Stimulated activated CD4-positive, alpha-beta T cell treated with anti-CD3 and anti-CD28 coated beads, Interleukin-1b, Interleukin-23, amount 100 ng/mL, for 1 hour (primary cell): ENCODE data around the gene FAT2.
"Not testable (repeated sequence)": the region's sequence is repeated elsewhere in the genome, so short reads cannot be mapped to it uniquely, and the experiment has no call there.

ENCODE experiments used
- DNase-seq, 2 donors: peaks; one replicate each; pipeline ENCODE4 v3.0.0-alpha.2; 2020; ENCODE audit warnings: low read depth in 2 of 2

Gene FAT2

GRCh38 chr5:151611127-151611775 is 20.1 kb upstream of the FAT2 start:
- DNase-seq = no peak

GRCh38 chr5:151608522-151608921 is 17.4 kb upstream of the FAT2 start:
- no peak for DNase-seq

- no peak for DNase-seq
Observed at GRCh38 chr5:151607304-151607703, 16.2 kb upstream of the FAT2 start.

- no peak for DNase-seq
Observed at GRCh38 chr5:151605559-151605958, 14.4 kb upstream of the FAT2 start.

GRCh38 chr5:151602806-151603205 is 11.7 kb upstream of the FAT2 start:
- no peak for DNase-seq

- no peak for DNase-seq
Observed at GRCh38 chr5:151601391-151601790, 10.3 kb upstream of the FAT2 start.

- DNase-seq = no peak
Observed at GRCh38 chr5:151600069-151600665, 9.0 kb upstream of the FAT2 start.

GRCh38 chr5:151598984-151599383 is 7.9 kb upstream of the FAT2 start:
- DNase-seq = no peak

- no peak for DNase-seq
Observed at GRCh38 chr5:151598549-151598948, 7.4 kb upstream of the FAT2 start.

GRCh38 chr5:151597749-151598148 is 6.6 kb upstream of the FAT2 start:
- DNase-seq = no peak

GRCh38 chr5:151596828-151597539 is 5.9 kb upstream of the FAT2 start:
- DNase-seq = no peak

- DNase-seq = no peak
Observed at GRCh38 chr5:151595411-151595826, 4.3 kb upstream of the FAT2 start.

- DNase-seq = no peak
Observed at GRCh38 chr5:151592855-151593408, 1.8 kb upstream of the FAT2 start.

- DNase-seq = no peak
Observed at GRCh38 chr5:151589878-151590570, 1.1 kb downstream of the FAT2 start.

- DNase-seq = no peak
Observed at GRCh38 chr5:151587796-151588555, 3.2 kb downstream of the FAT2 start.

- no peak for DNase-seq
Observed at GRCh38 chr5:151585970-151586369, 5.2 kb downstream of the FAT2 start.

GRCh38 chr5:151585344-151585743 is 5.8 kb downstream of the FAT2 start:
- not testable (repeated sequence) for DNase-seq

- DNase-seq = no peak
Observed at GRCh38 chr5:151584057-151584937, 6.8 kb downstream of the FAT2 start.

- no peak for DNase-seq
Observed at GRCh38 chr5:151581812-151582583, 9.1 kb downstream of the FAT2 start.

- no peak for DNase-seq
Observed at GRCh38 chr5:151581347-151581746, 9.8 kb downstream of the FAT2 start.
